NOMO-1 treated with dmso at 0.1 percent for 144 hours (cell line): ENCODE results near the gene LANCL2.
A peak's percentile ranks its signal among the peaks of the same experiment; 100 is the strongest.

Source experiments
- DNase-seq: peaks from one replicate; lab custom pipeline; 2025; ENCODE audit not compliant: unreplicated experiment; lab: John Stamatoyannopoulos, UW

LANCL2 gene

GRCh38 chr7:55361560-55361959 is 3.6 kb upstream of the LANCL2 start:
- DNase-seq, result no peak

- no peak for DNase-seq
These were observed 2.2 kb upstream of the LANCL2 start for GRCh38 chr7:55362927-55363326.

GRCh38 chr7:55363386-55364170 is 1.6 kb upstream of the LANCL2 start:
- no peak for DNase-seq

GRCh38 chr7:55365675-55366460 is 731 bp downstream of the LANCL2 start:
- peak; percentile 83 for DNase-seq

GRCh38 chr7:55366461-55367070 is 1.4 kb downstream of the LANCL2 start:
- peak; percentile 16 for DNase-seq

- no peak for DNase-seq
These were observed 2.2 kb downstream of the LANCL2 start for GRCh38 chr7:55367283-55367840.

GRCh38 chr7:55369427-55370400 is 4.6 kb downstream of the LANCL2 start:
- DNase-seq, result peak; percentile 35

- DNase-seq, result no peak
These were observed 9.1 kb downstream of the LANCL2 start for GRCh38 chr7:55374213-55374612.

- DNase-seq, result no peak
These were observed 10.1 kb downstream of the LANCL2 start for GRCh38 chr7:55375237-55375636.

- DNase-seq, result no peak
These were observed 12.2 kb downstream of the LANCL2 start for GRCh38 chr7:55377162-55377817.

GRCh38 chr7:55379285-55379684 is 14.1 kb downstream of the LANCL2 start:
- no peak for DNase-seq

GRCh38 chr7:55381189-55381588 is 16.1 kb downstream of the LANCL2 start:
- no peak for DNase-seq

- no peak for DNase-seq
These were observed 16.6 kb downstream of the LANCL2 start for GRCh38 chr7:55381696-55382095.

- no peak for DNase-seq
These were observed 17.1 kb downstream of the LANCL2 start for GRCh38 chr7:55382251-55382650.

GRCh38 chr7:55386541-55386940 is 21.4 kb downstream of the LANCL2 start:
- no peak for DNase-seq

- no peak for DNase-seq
These were observed 22.2 kb downstream of the LANCL2 start for GRCh38 chr7:55387062-55387965.

GRCh38 chr7:55396233-55396785 is 31.2 kb downstream of the LANCL2 start:
- DNase-seq, result no peak

- DNase-seq, result no peak
These were observed 32.5 kb downstream of the LANCL2 start for GRCh38 chr7:55397617-55398016.

- no peak for DNase-seq
These were observed 35.1 kb downstream of the LANCL2 start for GRCh38 chr7:55400191-55400590.
